Measurements from ENCODE around the gene RHBDF1.

- TF ChIP-seq CTCF (conservative IDR thresholded peaks at IDR 0.05; ENCODE audit: low read depth, low read length) (no peak), EZH2 (IDR thresholded peaks at IDR 0.05; ENCODE audit: low read length, unreplicated experiment) (no peak), EZH2phosphoT487 (IDR thresholded peaks at IDR 0.05; ENCODE audit: borderline replicate concordance, low read length) (no peak)
Observed at GRCh38 chr16:34648-34987, 37.8 kb downstream of the RHBDF1 start.
